GM19351 (cell line): ENCODE results near the gene SLC9A6.

Experiments used
- ATAC-seq: cut with Tn5 transposase; IDR thresholded peaks from one replicate; pipeline ENCODE4 v1.9.1; 2021; ENCODE audit warnings: mild to moderate bottlenecking, moderate library complexity; ENCODE audit not compliant: unreplicated experiment

The SLC9A6 gene

GRCh38 chrX:135985157-135985972 lies at the start of gene SLC9A6:
TSS of gene SLC9A6 (plus strand) at chrX:135985435. CDS start at chrX:135985659, 224 bp downstream.
- ATAC-seq, result peak; percentile 88

GRCh38 chrX:135944486-135944885 lies 40.7 kb upstream of the SLC9A6 start:
- no peak for ATAC-seq

GRCh38 chrX:135951291-135951690 lies 33.9 kb upstream of the SLC9A6 start:
- no peak for ATAC-seq

- ATAC-seq, result peak; percentile 47
Observed at GRCh38 chrX:135973025-135973547, 12.1 kb upstream of the SLC9A6 start.

- ATAC-seq, result peak; percentile 78
Observed at GRCh38 chrX:135973548-135974278, 11.5 kb upstream of the SLC9A6 start, which contains the start of gene MMGT1. TSS of gene MMGT1 (minus strand) at chrX:135973988. CDS start at chrX:135973675, 313 bp downstream.

GRCh38 chrX:135974279-135974856 lies 10.9 kb upstream of the SLC9A6 start:
- no peak for ATAC-seq

GRCh38 chrX:135975421-135975820 lies 9.8 kb upstream of the SLC9A6 start:
- ATAC-seq, result no peak

GRCh38 chrX:135977611-135978010 lies 7.6 kb upstream of the SLC9A6 start:
- ATAC-seq, result no peak

GRCh38 chrX:135981010-135981409 lies 4.2 kb upstream of the SLC9A6 start:
- no peak for ATAC-seq

- no peak for ATAC-seq
Observed at GRCh38 chrX:135981668-135982067, 3.6 kb upstream of the SLC9A6 start.

- ATAC-seq, result no peak
Observed at GRCh38 chrX:135982860-135983259, 2.4 kb upstream of the SLC9A6 start.

GRCh38 chrX:135984256-135984655 lies 979 bp upstream of the SLC9A6 start:
- ATAC-seq, result no peak

GRCh38 chrX:135984791-135985156 lies 461 bp upstream of the SLC9A6 start:
- ATAC-seq, result peak; percentile 23

- no peak for ATAC-seq
Observed at GRCh38 chrX:135985973-135986310, 707 bp downstream of the SLC9A6 start.

- ATAC-seq, result no peak
Observed at GRCh38 chrX:135988245-135988644, 3.0 kb downstream of the SLC9A6 start.

GRCh38 chrX:136015016-136015415 lies 29.8 kb downstream of the SLC9A6 start:
- no peak for ATAC-seq

GRCh38 chrX:136016881-136017280 lies 31.6 kb downstream of the SLC9A6 start:
- ATAC-seq, result no peak

- no peak for ATAC-seq
Observed at GRCh38 chrX:136019226-136019625, 34.0 kb downstream of the SLC9A6 start.

- peak; percentile 61 for ATAC-seq
Observed at GRCh38 chrX:136021160-136021559, 35.9 kb downstream of the SLC9A6 start.

- ATAC-seq, result no peak
Observed at GRCh38 chrX:136021903-136022302, 36.7 kb downstream of the SLC9A6 start.

GRCh38 chrX:136025091-136025490 lies 39.9 kb downstream of the SLC9A6 start:
- no peak for ATAC-seq
